ENCODE measurements around the gene MKKS. TPM values are rescaled to one million over a fixed set of nuclear protein-coding genes. Genes with fewer than 3 reads are reported as not detected.

Gene MKKS
- total and polyA plus RNA-seq, 9 of the 15 experiments (the other 6 are each of a cell fraction or from before 2014, with no cell fraction given): 6.8 to 26.8 (median 12.0) TPM

- TF ChIP-seq ZNF592 (IDR thresholded peaks at IDR 0.05): no peak
- TF ChIP-seq TSHZ1 (CRISPR knock-in tag; IDR thresholded peaks at IDR 0.05): no peak
- TF ChIP-seq KLF10 (CRISPR knock-in tag; IDR thresholded peaks at IDR 0.05): no peak
- TF ChIP-seq ZNF146 (CRISPR knock-in tag; IDR thresholded peaks at IDR 0.05; ENCODE audit: unreplicated experiment): no peak
- TF ChIP-seq FOXK1 (CRISPR knock-in tag; IDR thresholded peaks at IDR 0.05; ENCODE audit: borderline replicate concordance): no peak
- TF ChIP-seq ZBTB17 (CRISPR knock-in tag; IDR thresholded peaks at IDR 0.05): no peak
- TF ChIP-seq SAFB2 (IDR thresholded peaks at IDR 0.05; ENCODE audit: borderline replicate concordance, low read depth, low read length, severe bottlenecking): no peak
- peak; percentile 95 for TF ChIP-seq MYBL2 (IDR thresholded peaks at IDR 0.05; ENCODE audit: low read depth)
- TF ChIP-seq MYBL2 (CRISPR knock-in tag; IDR thresholded peaks at IDR 0.05; ENCODE audit: borderline replicate concordance): no peak
- no peak for TF ChIP-seq ZNF695 (CRISPR knock-in tag; IDR thresholded peaks at IDR 0.05)
- no peak for TF ChIP-seq HNRNPLL (IDR thresholded peaks at IDR 0.05; ENCODE audit: low read depth, low read length, poor library complexity, severe bottlenecking)
- no peak for TF ChIP-seq ZBTB43 (CRISPR knock-in tag; IDR thresholded peaks at IDR 0.05)
- TF ChIP-seq RAD51 (IDR thresholded peaks at IDR 0.05; ENCODE audit: borderline replicate concordance, low read depth): no peak
- TF ChIP-seq ELK1 (CRISPR knock-in tag; IDR thresholded peaks at IDR 0.05): no peak
- TF ChIP-seq TAF9B (IDR thresholded peaks at IDR 0.05; ENCODE audit: partially characterized antibody): peak; percentile 33
- no peak for TF ChIP-seq EWSR1 (IDR thresholded peaks at IDR 0.05; ENCODE audit: borderline replicate concordance, low read depth, partially characterized antibody)
Measured at GRCh38 chr20:10434832-10435812, 1.1 kb upstream of the MKKS start, which contains the start of gene SLX4IP (continued).
